Tongue (tissue), 2 donors: ENCODE data around the gene UGT2B11. TPM values are rescaled to one million over a fixed set of nuclear protein-coding genes. Genes with fewer than 3 reads are reported as not detected.
"Not testable (repeated sequence)": the region's sequence is repeated elsewhere in the genome, so short reads cannot be mapped to it uniquely, and the experiment has no call there.

Experiments
- DNase-seq: peaks from one replicate; pipeline ENCODE4 v3.0.0-alpha.2; 2015
- total RNA-seq: library from RNA; depleted of rRNA; stranded (reverse); fragments of >200 nt; gene quantifications from one replicate; pipeline ENCODE4 v1.2.3, GENCODE V29; 2014

UGT2B11 gene
- total RNA-seq: 0.82 TPM

DNA sequence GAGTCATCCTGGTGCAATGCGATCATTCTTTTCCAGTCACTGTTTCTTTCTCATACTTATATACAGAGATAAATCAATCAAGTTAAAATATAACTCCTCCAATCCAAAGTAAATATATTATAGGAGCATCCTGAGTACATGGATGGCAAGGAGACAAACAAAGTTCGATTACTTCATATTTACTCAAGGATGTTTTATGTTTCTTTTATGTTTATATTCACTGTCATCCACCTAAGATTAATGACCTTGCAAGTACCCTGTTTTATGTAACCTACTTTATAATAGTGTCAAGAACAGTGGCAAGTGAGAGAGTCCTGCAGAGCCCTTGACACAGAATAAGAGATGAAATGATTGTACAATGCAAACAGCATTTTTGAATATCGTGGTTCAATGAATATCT is at the start of gene UGT2B11:
Gene UGT2B11, minus strand, starts transcription at position 33 of the 400 bp plus-strand sequence. Its CDS starts 26 bp downstream, at position 7.
- no peak for DNase-seq

DNA sequence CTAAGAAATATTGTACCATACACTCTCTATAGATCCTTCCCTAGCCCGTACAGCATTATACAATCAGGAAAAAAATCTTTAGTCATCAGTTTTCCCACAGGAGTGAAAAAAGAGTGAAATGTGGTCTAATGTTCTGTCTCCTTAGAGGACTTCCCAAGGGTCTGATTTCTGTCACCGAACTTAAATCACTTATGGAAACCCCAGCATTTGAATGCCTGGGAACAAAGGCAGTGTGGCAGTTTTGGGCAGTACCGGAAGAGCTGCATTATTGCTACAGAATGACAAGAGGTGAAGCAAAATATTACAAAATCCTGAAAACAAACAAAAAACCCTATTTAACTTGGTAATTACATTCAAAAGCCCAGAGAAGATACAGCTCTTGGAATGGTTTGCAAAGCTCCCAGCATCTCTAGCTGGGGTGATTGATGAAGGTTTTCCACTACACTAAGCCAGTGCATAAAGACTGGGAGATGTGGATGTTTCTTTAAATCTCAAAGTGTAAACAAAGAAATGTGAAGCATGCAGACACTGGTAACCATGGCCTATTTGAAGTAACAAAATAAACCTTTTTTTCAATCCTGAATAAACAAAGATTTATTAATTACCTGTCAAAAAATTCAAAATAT is 38.7 kb upstream of the UGT2B11 start:
- DNase-seq: not testable (repeated sequence)

DNA sequence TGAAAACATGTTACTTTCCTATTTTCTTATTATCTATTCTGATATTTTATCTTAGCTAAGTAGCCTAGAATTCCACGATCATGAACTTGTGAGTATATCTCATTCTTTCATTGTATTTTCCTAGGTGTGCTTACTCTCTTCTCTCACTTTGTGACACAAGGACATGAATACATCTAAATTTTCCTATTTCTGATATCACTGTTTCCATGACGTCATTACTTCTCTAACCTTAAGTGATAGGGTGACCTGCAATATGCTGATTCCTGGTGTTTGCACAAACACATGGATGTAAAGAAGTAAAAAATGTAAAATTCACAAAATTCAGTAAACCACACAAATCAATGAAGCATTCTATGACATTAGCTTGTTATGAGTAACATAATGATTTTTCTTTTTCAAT is 36.3 kb upstream of the UGT2B11 start:
- DNase-seq: not testable (repeated sequence)

DNA sequence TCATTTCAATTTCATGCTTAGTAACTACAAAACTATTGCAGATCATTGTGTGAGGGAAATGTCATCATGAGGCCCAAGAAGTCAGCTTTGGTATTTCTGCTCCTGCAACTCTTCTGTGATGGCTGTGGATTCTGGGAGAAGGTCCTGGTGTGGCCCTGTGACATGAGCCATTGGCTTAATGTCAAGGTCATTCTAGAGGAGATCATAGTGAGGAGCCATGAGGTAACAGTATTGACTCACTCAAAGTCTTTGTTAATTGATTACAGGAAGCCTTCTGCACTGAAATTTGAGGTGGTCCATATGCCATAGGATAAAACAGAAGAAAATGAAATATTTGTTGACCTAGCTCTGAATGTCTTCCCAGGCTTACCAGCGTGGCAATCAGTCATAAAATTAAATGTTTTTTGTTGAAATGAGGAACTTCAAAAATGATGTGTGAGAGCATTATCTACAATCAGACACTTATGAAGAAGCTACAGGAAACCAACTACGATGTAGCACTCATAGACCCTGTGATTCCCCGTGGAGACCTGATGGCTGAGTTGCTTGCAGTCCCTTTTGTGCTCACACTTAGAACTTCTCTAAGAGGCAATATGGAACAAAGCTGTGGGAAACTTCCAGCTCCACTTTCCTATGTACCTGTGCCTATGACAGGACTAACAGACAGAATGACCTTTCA is 28.2 kb upstream of the UGT2B11 start:
- not testable (repeated sequence) for DNase-seq

DNA sequence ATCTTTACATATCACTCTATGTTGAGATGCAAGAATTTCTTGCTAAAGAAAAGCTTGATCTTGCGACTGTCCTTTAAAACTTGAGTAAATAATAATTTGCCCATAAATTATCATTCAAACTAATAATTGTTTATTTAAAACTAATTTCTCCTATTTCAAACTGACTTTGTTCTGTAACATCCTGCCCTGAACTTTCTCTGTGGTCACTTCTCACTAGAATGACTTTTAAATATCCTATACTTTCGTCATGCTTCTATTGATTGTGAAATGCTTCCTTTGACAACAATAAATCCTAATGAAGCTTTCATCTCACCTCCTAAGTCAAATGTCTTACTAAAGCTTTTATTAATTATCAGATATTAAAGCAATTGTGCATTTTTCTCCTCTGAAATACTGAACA is 27.2 kb upstream of the UGT2B11 start:
- DNase-seq: not testable (repeated sequence)

DNA sequence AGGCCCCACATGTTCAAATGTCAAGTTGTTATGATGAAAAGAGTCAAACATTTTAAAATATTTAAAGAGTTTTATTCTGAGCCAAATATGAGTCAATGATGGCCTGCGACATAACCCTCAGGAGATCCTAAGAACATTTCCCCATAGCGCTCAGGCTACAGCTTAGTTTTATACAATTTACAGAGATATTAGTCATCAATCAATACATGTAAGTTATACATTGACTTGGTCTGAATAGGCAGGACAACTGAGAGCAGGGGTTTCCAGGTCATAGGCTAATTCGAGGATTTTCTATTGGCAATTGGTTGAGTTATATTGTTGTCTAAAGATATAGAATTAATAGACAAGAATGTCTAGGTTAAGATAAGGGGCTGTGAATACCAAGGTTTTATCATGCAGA is 26.2 kb upstream of the UGT2B11 start:
- DNase-seq: not testable (repeated sequence)

DNA sequence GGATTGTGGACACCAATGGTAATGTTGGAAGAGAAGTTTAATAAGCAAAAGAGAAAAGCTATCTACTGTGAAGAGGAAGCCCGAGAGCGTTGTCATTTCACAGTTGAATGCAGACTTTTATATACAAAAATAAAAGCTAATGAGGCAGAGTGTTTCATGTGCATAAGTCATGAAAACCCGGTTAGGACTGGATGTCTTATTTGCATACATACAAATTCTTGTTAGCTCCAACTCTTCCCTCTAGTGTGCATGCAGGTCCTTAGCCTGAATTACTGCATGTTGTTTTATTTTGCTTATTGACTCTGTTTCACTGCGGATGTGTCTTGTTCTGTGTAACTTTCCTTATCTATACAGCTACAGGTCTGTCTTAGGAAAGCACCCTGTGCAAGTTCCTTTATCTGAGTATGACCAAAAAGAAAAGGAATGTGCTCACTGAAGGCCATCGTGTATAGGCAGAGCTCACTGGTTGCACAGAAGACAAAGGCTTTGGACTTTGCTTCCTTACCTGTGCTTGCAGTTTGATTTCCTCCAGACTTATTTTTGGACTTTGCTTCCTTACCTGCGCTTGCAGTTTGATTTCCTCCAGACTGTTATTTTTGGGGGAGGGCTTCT is 25.1 kb upstream of the UGT2B11 start:
- DNase-seq: no peak

DNA sequence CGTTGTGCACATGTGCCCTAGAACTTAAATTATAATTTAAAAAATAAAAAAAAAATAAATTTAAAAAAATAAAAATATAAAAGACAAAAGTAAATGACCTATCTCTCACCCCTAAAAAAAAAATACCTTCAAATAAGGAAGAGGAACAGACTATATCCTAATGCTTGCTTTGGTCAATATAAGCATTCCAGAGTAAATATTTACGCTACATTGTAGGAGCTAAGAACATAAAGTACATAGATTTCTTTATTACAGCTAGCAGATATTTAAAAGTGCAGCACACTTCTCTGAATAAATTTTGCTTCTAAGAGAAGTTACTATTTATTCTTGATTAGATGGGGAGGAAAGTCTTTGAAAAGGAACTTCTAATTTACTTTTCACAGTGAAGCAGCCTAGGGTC is 24.5 kb upstream of the UGT2B11 start:
- no peak for DNase-seq

DNA sequence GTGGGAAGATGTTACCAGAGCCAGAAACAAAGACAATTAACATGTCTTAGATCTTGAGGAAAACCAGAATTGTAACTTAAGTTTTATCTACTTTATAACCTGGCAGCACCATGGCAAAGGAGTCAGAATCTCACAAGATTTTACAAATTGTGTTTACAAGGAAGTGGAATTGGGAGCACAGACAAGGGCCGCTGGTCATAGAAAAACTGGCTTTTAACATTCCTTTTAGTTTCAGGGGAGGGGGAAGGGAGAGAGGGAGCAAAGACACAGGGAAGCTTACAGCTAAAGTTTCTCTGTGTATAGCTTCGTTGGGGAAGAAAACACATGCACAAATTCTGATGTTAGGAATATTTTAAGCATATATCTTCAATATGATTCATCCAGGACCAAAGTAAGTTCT is 10.3 kb upstream of the UGT2B11 start:
- DNase-seq: no peak

DNA sequence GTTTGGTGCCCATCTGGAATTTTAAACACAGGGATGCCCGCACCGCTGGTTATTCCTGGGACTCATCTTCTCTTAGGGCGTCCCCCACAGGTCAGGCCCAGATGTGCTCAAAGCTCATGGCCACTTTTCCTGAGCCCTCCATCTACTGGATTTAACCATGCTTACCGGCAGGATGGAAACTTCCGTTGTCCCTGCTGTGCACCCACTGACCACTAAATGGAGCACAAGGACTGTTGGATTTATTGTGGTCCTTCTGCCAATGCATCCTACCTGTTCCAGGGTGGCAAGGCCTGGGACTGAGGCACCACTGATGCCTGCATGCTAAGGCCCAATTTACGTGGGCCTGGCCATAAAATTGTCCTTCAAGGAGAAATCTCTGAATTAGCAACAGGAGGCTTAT is 8.7 kb upstream of the UGT2B11 start:
- not testable (repeated sequence) for DNase-seq

DNA sequence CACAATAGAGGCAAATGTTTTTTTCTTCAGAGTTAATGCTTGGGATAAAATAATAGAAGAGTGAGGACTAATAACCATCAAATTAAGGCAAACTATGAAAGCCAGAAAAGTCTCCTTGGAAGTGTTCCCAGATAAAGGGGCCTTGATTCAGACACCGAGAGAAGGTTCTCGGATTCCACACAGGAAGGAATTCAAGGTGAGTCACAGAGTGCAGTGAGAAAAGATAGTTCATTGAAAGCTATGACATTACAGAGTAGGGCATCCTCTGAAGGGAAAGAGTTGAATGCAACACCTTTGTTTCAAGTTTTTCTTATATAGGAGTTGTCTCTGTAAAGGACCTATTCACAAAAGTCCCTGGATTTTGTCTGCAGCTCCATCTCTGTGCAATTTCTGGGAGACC is 3.9 kb upstream of the UGT2B11 start:
- DNase-seq: not testable (repeated sequence)

DNA sequence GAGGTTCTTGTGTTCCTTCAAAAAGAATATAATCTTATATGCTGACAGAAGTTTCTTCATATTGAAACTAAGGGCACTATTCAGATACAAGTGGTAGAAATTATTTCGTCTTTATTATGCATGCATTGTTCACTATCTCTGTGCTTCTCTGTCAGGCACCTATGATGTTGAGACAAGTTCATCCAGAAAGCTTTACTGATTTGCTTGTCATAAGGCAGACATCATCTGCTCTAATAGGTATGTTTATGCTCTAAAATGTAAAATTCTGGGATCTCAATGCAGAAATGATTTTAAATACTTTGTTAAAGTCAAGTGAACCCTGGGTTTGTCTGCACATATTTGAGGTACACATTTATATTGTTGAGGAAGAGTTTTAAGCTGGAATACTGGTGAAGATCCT is 3.6 kb downstream of the UGT2B11 start:
- DNase-seq: no peak

DNA sequence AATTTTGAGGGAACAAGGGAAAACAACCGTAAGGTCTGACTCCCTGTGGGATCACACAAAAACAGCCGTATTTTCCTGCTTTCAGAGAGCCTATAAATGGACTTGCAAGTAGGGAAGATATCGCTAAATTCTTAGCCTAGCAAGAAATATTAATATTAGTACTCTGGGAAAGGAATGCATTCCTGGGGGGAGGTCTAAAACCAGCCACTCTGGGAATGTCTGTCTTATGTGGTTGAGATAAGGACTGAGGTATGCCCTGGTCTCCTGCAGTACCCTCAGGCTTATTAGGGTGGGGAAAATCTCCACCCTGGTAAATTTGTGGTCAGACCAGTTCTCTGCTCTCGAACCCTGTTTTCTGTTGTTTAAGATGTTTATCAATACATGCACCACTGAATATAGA is 16.0 kb downstream of the UGT2B11 start:
- DNase-seq: not testable (repeated sequence)

DNA sequence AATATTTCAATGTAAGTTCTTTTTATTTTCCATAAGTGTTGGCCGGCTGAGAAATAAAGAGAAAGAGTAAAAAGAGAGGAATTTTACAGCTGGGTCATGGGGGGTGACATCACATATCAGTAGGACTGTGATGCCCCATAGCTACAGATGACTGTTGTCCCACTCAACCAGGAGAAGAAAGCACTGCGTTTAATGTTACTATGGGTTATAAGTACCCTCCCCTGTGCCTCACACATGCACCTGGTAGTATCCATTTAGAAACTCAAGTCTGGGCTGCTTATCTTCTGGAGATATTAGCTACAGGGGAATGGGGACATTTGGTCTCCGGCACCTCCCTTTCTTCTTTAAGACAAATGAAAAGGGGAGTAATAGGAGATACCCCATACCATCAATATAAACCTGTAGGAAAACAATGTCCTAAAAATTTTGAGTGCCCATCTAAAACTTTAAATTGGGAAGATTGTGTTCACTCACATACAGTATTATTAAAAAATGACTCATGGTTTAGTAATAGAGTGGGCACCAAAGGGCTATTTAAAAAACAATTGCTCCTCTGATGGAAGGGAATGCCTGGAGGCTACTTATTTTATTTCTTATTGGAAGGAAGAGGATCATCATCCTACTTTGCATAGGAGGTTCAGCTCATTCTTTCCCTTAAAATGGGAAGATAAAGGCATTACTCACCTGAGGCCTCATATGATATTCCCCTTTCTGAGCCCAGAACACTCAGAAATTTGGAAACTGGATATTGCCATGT is 18.2 kb downstream of the UGT2B11 start:
- no peak for DNase-seq

DNA sequence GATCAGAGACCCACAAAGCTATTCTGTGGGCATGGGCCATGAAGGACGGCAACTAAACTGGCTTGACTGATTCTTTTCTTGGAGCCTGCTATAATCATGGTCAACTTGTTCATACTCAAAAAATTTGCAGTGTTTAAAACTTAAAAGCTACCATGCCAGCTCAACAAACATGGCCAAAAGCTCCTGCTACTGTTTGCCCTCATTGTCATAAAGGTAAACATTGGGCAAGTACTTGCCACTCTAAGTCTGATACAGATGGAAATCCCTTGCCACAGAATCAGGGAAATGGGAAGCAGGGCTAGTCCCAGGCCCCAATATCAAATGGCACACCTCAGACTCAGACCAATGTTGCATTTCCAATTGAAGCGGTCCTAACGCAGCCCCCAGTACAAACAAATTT is 20.4 kb downstream of the UGT2B11 start:
- no peak for DNase-seq

DNA sequence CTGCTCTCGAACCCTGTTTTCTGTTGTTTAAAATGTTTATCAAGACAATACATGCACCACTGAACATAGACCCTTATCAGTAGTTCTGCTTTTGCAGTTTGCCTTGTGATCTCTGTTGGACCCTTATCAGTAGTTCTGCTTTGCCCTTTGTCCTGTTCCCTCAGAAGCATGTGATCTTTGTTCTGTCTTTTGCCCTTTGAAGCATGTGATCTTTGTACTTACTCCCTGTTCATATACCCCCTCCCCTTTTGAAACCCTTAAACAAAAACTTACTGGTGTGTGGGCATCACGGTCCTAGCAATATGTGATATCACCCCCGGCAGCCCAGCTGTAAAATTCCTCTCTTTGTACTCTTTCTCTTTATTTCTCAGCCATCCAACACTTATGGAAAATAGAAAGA is 22.6 kb downstream of the UGT2B11 start:
- DNase-seq: not testable (repeated sequence)

DNA sequence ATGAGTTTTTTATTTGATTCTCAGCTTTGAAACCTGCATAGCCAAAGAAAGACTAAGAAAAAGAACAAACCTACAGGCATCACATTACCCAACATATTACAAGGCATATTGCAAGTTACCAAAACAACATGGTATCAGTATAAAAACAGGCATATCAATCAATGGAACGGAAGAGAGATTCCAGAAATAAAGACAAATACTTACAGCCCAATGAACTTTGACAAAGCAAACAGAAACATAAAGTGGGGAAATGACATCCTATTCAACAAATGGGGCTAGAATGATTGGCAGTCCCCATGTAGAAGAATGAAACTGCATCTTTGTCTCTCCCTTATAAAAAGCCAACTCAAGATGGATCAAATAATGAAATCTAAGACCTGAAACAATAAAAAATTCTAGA is 23.9 kb downstream of the UGT2B11 start:
- DNase-seq: not testable (repeated sequence)

DNA sequence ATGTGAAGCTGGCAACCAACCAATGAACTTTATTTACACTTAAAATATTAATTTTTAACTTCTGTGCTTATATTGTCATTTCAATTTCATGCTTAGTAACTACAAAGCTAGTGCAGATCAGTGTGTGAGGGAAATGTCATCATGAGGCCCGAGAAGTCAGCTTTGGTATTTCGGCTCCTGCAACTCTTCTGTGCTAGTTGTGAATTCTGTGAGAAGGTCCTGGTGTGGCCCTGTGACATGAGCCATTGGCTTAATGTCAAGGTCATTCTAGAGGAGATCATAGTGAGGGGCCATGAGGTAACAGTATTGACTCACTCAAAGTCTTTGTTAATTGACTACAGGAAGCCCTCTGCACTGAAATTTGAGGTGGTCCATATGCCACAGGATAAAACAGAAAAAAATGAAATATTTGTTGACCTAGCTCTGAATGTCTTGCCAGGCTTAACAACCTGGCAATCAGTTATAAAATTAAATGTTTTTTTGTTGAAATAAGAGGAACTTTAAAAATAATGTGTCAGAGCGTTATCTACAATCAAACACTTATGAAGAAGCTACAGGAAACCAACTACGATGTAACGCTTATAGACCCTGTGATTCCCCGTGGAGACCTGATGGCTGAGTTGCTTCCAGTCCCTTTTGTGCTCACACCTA is 32.9 kb downstream of the UGT2B11 start:
- DNase-seq: not testable (repeated sequence)

DNA sequence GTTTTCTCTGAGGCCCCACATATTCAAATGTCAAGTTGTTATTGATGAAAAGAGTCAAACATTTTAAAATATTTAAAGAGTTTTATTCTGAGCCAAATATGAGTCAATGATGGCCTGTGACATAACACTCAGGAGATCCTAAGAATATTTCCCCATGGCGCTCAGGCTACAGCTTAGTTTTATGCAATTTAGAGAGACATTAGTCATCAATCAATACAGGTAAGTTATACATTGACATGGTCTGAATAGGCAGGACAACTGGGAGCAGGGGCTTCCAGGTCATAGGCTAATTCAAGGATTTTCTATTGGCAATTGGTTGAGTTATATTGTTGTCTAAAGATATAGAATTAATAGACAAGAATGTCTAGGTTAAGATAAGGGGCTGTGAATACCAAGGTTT is 34.7 kb downstream of the UGT2B11 start:
- not testable (repeated sequence) for DNase-seq

DNA sequence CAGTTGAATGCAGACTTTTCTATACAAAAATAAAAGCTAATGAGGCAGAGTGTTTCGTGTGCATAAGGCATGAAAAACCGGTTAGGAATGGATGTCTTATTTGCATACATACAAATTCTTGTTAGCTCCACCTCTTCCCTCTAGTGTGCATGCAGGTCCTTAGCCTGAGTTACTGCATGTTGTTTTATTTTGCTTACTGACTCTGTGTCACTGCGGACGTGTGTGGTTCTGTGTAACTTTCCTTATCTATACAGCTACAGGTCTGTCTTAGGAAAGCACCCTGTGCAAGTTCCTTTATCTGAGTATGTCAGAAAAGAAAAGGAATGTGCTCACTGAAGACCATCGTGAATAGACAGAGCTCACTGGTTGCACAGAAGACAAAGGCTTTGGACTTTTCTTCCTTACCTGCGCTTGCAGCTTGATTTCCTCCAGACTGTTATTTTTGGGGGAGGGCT is 35.8 kb downstream of the UGT2B11 start:
- DNase-seq: not testable (repeated sequence)

DNA sequence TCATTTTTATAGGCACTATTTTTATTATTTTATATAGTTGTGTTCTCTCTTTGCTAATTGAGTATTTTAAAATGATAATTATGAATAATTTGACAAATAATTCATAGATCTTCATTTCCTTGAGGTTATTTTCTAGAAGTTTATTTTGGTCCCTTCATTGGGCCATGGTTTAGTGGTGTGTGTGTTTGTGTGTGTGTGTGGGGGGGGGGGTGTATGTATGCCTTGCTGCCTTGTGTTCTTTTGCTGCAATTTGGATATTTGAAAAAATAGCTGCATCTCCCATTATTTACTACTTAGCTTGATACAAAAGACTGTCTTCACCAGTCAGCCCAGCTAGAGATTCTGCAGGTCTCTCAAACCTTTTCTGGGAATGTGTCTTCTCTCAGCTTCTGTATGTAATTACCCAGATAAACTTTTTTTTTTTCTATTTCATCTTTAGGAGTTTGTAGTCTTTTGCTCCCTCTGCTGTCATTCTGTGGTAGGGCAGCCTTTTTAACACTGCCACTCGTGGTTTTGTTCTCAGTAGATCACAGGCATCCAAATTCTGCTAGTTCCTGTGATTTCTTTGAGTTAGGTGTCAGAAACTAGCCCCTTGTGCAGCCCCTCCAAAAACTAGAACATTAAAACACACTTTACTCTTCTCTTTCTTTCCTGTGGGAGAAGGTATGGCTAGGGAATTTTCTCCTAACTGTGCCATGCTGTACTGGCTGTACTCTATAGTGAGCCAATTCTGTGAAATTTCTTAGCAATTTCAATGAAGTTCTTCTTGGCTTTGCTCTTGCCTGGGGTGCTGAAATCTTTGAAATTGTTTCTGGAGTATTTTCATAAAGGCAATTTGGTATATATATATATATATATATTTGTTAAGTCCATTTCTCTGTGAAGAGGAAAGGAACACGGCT is 44.1 kb downstream of the UGT2B11 start:
- peak; percentile 68 for DNase-seq
